Keratinocyte (primary cell): ENCODE results near the gene ADGRA3. TPM values are rescaled to one million over a fixed set of nuclear protein-coding genes. Genes with fewer than 3 reads are reported as not detected.

Experiments
- DNase-seq: peaks from one replicate; pipeline ENCODE4 v3.0.0-alpha.2; 2011; ENCODE audit warnings: low read depth, missing footprints, low spot score
- FAIRE-seq: peaks from 2 replicates; lab custom pipeline; 2011; peaks lifted over from hg19 to GRCh38; lab: Jason Lieb, UNC
- H2AFZ ChIP-seq: 2 replicates; pipeline ENCODE4 v1.6.0; 2012; ENCODE audit warnings: low read length, control low read depth, inconsistent platforms; ENCODE audit not compliant: control insufficient read depth
- H3K27ac ChIP-seq: 2 replicates; pipeline ENCODE4 v1.5.1; 2011; ENCODE audit warnings: low read length; ENCODE audit not compliant: control insufficient read depth, insufficient read depth
- H3K27me3 ChIP-seq: 3 replicates; pipeline ENCODE4 v1.6.0; 2011; ENCODE audit warnings: low read length; ENCODE audit not compliant: control insufficient read depth, insufficient read depth; ENCODE audit errors: extremely low read depth
- H3K36me3 ChIP-seq, 2 experiments: 2 replicates in 1 of 2; 3 replicates in 1 of 2; pipeline ENCODE4 v1.5.1; 2011; ENCODE audit warnings: low read length in 2 of 2, mild to moderate bottlenecking in 1 of 2; ENCODE audit not compliant: control insufficient read depth in 2 of 2, insufficient read depth in 2 of 2; ENCODE audit errors: extremely low read depth in 1 of 2
- H3K4me1 ChIP-seq: 3 replicates; pipeline ENCODE4 v1.5.1; 2011; ENCODE audit warnings: low read length; ENCODE audit not compliant: control insufficient read depth, insufficient read depth; ENCODE audit errors: extremely low read depth
- H3K4me2 ChIP-seq: 3 replicates; pipeline ENCODE4 v1.6.0; 2011; ENCODE audit warnings: low read depth, low read length; ENCODE audit not compliant: control insufficient read depth, insufficient read depth; ENCODE audit errors: extremely low read depth
- H3K4me3 ChIP-seq, 3 experiments: fragments of 200-600 bp in 1 of 3; sonication (generic) in 1 of 3; 2 replicates in 2 of 3; 3 replicates in 1 of 3; pipeline ENCODE4 v1.5.1; 2011 to 2016; ENCODE audit warnings: low read length in 3 of 3, mild to moderate bottlenecking in 3 of 3, control low read depth in 2 of 3, inconsistent platforms in 1 of 3, low read depth in 1 of 3, mixed read lengths in 1 of 3, mixed run types in 1 of 3, moderate library complexity in 1 of 3; ENCODE audit not compliant: control insufficient read depth in 2 of 3, insufficient read depth in 2 of 3; ENCODE audit errors: extremely low read depth in 1 of 3
- H3K79me2 ChIP-seq: 2 replicates; pipeline ENCODE4 v1.6.0; 2012; ENCODE audit warnings: low read length; ENCODE audit not compliant: control insufficient read depth, insufficient read depth
- H3K9ac ChIP-seq: 3 replicates; pipeline ENCODE4 v1.6.0; 2011; ENCODE audit warnings: low read length; ENCODE audit not compliant: control insufficient read depth, insufficient read depth; ENCODE audit errors: extremely low read depth
- H3K9me1 ChIP-seq: 3 replicates; pipeline ENCODE4 v1.6.0; 2011; ENCODE audit warnings: low read length; ENCODE audit not compliant: control insufficient read depth, insufficient read depth; ENCODE audit errors: extremely low read depth
- H3K9me3 ChIP-seq: 2 replicates; pipeline ENCODE4 v1.5.1; 2012; ENCODE audit warnings: low read depth, low read length; ENCODE audit not compliant: control insufficient read depth
- H4K20me1 ChIP-seq: 3 replicates; pipeline ENCODE4 v1.6.0; 2011; ENCODE audit warnings: low read length; ENCODE audit not compliant: control insufficient read depth, insufficient read depth; ENCODE audit errors: extremely low read depth
- CTCF ChIP-seq, 3 experiments: IDR thresholded peaks in 1 of 3; conservative IDR thresholded peaks in 1 of 3; optimal IDR thresholded peaks in 1 of 3; 2 replicates in 2 of 3; 3 replicates in 1 of 3; pipeline versions ENCODE3 to v1.5.1; 2011; ENCODE audit warnings: low read length in 3 of 3, mild to moderate bottlenecking in 3 of 3, moderate library complexity in 2 of 3, control low read depth in 1 of 3, inconsistent platforms in 1 of 3; ENCODE audit not compliant: insufficient read depth in 2 of 3; ENCODE audit errors: extremely low read depth in 1 of 3
- EZH2 ChIP-seq: IDR thresholded peaks from one replicate; pipeline ENCODE4 v1.6.1; 2012; ENCODE audit warnings: inconsistent platforms, mild to moderate bottlenecking, low read length, moderate library complexity
- dilution Hi-C: fragments of 300-500 bp; cut with MboI; formaldehyde crosslinking; loops from one replicate; pipeline ENCODE4 v1.7.0; 2020; ENCODE audit warnings: low sequenced_read_pairs; ENCODE audit not compliant: extremely low pct_ligation_motif_present
- polyA plus RNA-seq, 5 experiments: library from polyadenylated mRNA; depleted of rRNA in 3 of 5; stranded (reverse) in 3 of 5; stranded (forward) in 1 of 5; unstranded in 1 of 5; fragments of >200 nt; gene quantifications; 1 replicate in 1 of 5; 2 replicates in 3 of 5; 3 replicates in 1 of 5; pipeline versions ENCODE4 v1.2.1 to v1.2.3, GENCODE V29; 2011 to 2012; ENCODE audit warnings: missing spikeins in 2 of 5, low read depth in 1 of 5, low replicate concordance in 1 of 5

Gene ADGRA3
- polyA plus RNA-seq, 1 donor (not counting 4 experiments of a cell fraction or from before 2014, with no cell fraction given), result 38.7 TPM

- TF ChIP-seq CTCF (optimal IDR thresholded peaks at IDR 0.05 in 1 of 3, IDR thresholded peaks at IDR 0.05 in 1 of 3, conservative IDR thresholded peaks at IDR 0.05 in 1 of 3; ENCODE audit: extremely low read depth in 1 of 3, insufficient read depth in 2 of 3, low read length in 3 of 3), result no peak
- TF ChIP-seq EZH2, result no peak
- Histone ChIP-seq H3K9me1 (no peaks in the 10 kb centered on the region), H3K36me3 (no peaks in the 10 kb centered on the region), H3K27me3 (no peaks in the 10 kb centered on the region), H3K9ac (no peak overlapping the region), H3K27ac (no peak overlapping the region), H3K4me3 (no peak overlapping the region), H3K9me3 (no peaks in the 10 kb centered on the region), H2AFZ (no peak overlapping the region), H4K20me1 (no peaks in the 10 kb centered on the region), H3K79me2 (no peaks in the 10 kb centered on the region), H3K4me2 (no peak overlapping the region), H3K4me1 (no peaks in the 10 kb centered on the region)
- DNase-seq (no peak), FAIRE-seq (no peak)
- dilution Hi-C loops, result no loop called here
Observed at GRCh38 chr4:22372986-22373385, 142.9 kb downstream of the ADGRA3 start.

- Histone ChIP-seq H3K4me3 (no peak overlapping the region), H4K20me1 (no peaks in the 10 kb centered on the region), H3K9ac (no peak overlapping the region), H3K27me3 (no peaks in the 10 kb centered on the region), H3K36me3 (no peaks in the 10 kb centered on the region), H3K4me1 (no peaks in the 10 kb centered on the region), H3K79me2 (no peaks in the 10 kb centered on the region), H3K9me3 (no peaks in the 10 kb centered on the region), H2AFZ (no peak overlapping the region), H3K4me2 (no peak overlapping the region), H3K27ac (no peak overlapping the region), H3K9me1 (no peaks in the 10 kb centered on the region)
- DNase-seq, result no peak
- no peak for FAIRE-seq
- no peak for TF ChIP-seq CTCF (optimal IDR thresholded peaks at IDR 0.05 in 1 of 3, IDR thresholded peaks at IDR 0.05 in 1 of 3, conservative IDR thresholded peaks at IDR 0.05 in 1 of 3; ENCODE audit: extremely low read depth in 1 of 3, insufficient read depth in 2 of 3, low read length in 3 of 3)
- TF ChIP-seq EZH2, result no peak
- dilution Hi-C loops, result no loop called here
Observed at GRCh38 chr4:22369901-22370562, 145.8 kb downstream of the ADGRA3 start.
